SH-SY5Y (cell line): ENCODE measurements around the gene TSPAN18.

Experiments used
- GATA2 ChIP-seq: IDR thresholded peaks from 2 replicates; pipeline ENCODE4 v1.6.1; 2011; ENCODE audit warnings: mild to moderate bottlenecking, low read depth, low read length
- GATA3 ChIP-seq: IDR thresholded peaks from 2 replicates; pipeline ENCODE4 v1.6.1; 2011; ENCODE audit warnings: low read depth, mild to moderate bottlenecking, low read length, moderate library complexity

Gene TSPAN18

GRCh38 chr11:44915004-44915403 lies 188.2 kb downstream of the TSPAN18 start:
- TF ChIP-seq GATA2 (no peak), GATA3 (no peak)

- TF ChIP-seq GATA3 (no peak), GATA2 (no peak)
These were observed 188.9 kb downstream of the TSPAN18 start for GRCh38 chr11:44915621-44916020.

- TF ChIP-seq GATA3 (no peak), GATA2 (no peak)
These were observed 189.6 kb downstream of the TSPAN18 start for GRCh38 chr11:44916331-44916730.

- TF ChIP-seq GATA2 = no peak
- no peak for TF ChIP-seq GATA3
These were observed 190.1 kb downstream of the TSPAN18 start for GRCh38 chr11:44916801-44917385.

GRCh38 chr11:44917741-44918140 lies 191.0 kb downstream of the TSPAN18 start:
- TF ChIP-seq GATA2 (no peak), GATA3 (no peak)

GRCh38 chr11:44920451-44920850 lies 193.7 kb downstream of the TSPAN18 start:
- TF ChIP-seq GATA2 (no peak), GATA3 (no peak)

- TF ChIP-seq GATA2 = no peak
- no peak for TF ChIP-seq GATA3
These were observed 196.4 kb downstream of the TSPAN18 start for GRCh38 chr11:44923115-44923514.

- no peak for TF ChIP-seq GATA2
- TF ChIP-seq GATA3 = no peak
These were observed 197.0 kb downstream of the TSPAN18 start for GRCh38 chr11:44923806-44924205.

- TF ChIP-seq GATA2 (no peak), GATA3 (no peak)
These were observed 199.3 kb downstream of the TSPAN18 start for GRCh38 chr11:44926036-44926435.

- TF ChIP-seq GATA3 = no peak
- TF ChIP-seq GATA2 = no peak
These were observed 200.5 kb downstream of the TSPAN18 start for GRCh38 chr11:44927174-44927661.

GRCh38 chr11:44928144-44928543 lies 201.4 kb downstream of the TSPAN18 start:
- TF ChIP-seq GATA3 (no peak), GATA2 (no peak)

- TF ChIP-seq GATA3 (no peak), GATA2 (no peak)
These were observed 202.1 kb downstream of the TSPAN18 start for GRCh38 chr11:44928816-44929215.

GRCh38 chr11:44930588-44931302 lies 204.0 kb downstream of the TSPAN18 start:
- TF ChIP-seq GATA3 (no peak), GATA2 (no peak)

GRCh38 chr11:44931466-44931865 lies 204.7 kb downstream of the TSPAN18 start:
- no peak for TF ChIP-seq GATA3
- no peak for TF ChIP-seq GATA2

- TF ChIP-seq GATA2 (no peak), GATA3 (no peak)
These were observed 207.3 kb downstream of the TSPAN18 start for GRCh38 chr11:44934110-44934509.
